ENCODE measurements around the gene HNF4A. TPM values are rescaled to one million over a fixed set of nuclear protein-coding genes. Genes with fewer than 3 reads are reported as not detected.

The HNF4A gene
- total and polyA plus RNA-seq, 2 experiments from 2014 or later: 0.09 TPM; not detected in 1

DNA sequence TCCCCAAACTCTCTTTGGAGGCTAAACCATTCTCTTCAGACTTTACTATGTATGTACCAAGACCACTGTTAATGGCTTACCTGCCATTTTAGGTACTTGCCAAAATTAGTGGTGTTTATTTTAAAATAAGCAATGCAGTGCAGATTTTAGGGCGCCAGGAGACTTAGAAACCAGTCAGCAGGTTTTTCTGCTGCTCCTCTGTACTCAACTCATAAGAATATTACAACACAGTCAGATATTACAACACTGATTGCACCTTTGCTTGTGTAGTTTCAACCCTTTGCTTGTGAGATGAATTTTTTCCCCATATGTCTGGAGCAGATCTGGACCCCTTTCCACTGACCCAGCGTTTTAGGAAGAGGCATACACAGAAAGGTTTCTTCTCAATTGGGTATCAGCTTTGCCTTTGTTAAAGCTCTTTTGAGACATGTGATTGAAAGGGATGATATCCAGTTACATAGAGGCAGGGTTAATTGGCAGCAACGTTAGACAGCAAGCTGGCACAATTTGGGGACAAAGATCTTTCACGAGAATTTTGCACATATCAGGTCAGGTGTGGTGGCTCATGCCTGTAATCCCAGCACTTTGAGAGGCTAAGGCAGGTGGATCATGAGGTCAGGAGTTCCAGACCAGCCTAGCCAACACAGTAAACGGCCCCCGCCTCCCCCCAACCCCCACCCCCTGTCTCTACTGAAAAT lies 126.4 kb downstream of the HNF4A start:
- TF ChIP-seq CTCF (IDR thresholded peaks at IDR 0.05; ENCODE audit: low read depth, low read length): no peak
- no peak for DNase-seq (ENCODE audit: low read depth in 1 of 2, low spot score in 1 of 2)
- Histone ChIP-seq H3K27ac (no peak overlapping the region), H3K27me3 (no peaks in the 10 kb centered on the region), H3K4me3 (no peak overlapping the region), H3K36me3 (peaks cover 23% of the 10 kb centered on the region), H3K4me1 (ENCODE audit: low read depth) (no peaks in the 10 kb centered on the region), H3K9me3 (ENCODE audit: low read depth) (no peaks in the 10 kb centered on the region)

DNA sequence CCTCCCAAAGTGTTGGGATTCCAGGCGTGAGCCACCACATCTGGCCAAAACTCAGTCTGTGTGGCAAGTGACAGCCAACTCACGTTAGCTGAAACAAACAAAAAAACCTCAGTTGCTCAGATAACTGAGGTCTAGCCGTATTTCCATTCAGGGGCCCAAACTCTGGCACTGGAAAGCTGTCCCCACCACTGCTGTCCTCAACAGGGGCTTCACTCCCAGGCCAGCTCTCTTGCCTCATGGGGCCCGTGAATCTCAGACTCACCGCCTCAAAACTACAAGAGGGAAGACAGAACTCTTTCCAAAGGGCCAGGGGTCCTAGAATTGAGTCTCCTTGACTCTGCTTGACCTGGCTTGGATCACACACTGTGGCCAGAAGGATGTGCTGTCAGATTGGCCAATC lies 127.6 kb downstream of the HNF4A start:
- Histone ChIP-seq H3K36me3 (peaks cover 24% of the 10 kb centered on the region), H3K4me1 (ENCODE audit: low read depth) (no peaks in the 10 kb centered on the region), H3K27ac (no peak overlapping the region), H3K27me3 (no peaks in the 10 kb centered on the region), H3K9me3 (ENCODE audit: low read depth) (no peaks in the 10 kb centered on the region), H3K4me3 (no peak overlapping the region)
- no peak for DNase-seq (ENCODE audit: low read depth in 1 of 2, low spot score in 1 of 2)
- TF ChIP-seq CTCF (IDR thresholded peaks at IDR 0.05; ENCODE audit: low read depth, low read length): no peak

Other genes starting within 250 kb of the HNF4A start
- 154 and 205 TPM in 2 replicates for gene JPH2, start 168.5 kb upstream of the HNF4A start, total RNA-seq
- gene JPH2, start 168.5 kb upstream of the HNF4A start, polyA plus RNA-seq: 97.2 and 142 TPM in 2 replicates
- gene OSER1, start 144.9 kb upstream of the HNF4A start, total RNA-seq: 28.5 and 28.6 TPM in 2 replicates
- 35.2 and 41.4 TPM in 2 replicates for gene OSER1, start 144.9 kb upstream of the HNF4A start, polyA plus RNA-seq
- 3.9 and 5.2 TPM in 2 replicates for gene GDAP1L1, start 108.4 kb upstream of the HNF4A start, total RNA-seq
- 0.86 and 5.5 TPM in 2 replicates for gene GDAP1L1, start 108.4 kb upstream of the HNF4A start, polyA plus RNA-seq
- 11.9 and 15.2 TPM in 2 replicates for gene FITM2, start 44.5 kb upstream of the HNF4A start, total RNA-seq
- 11.6 and 12.9 TPM in 2 replicates for gene FITM2, start 44.5 kb upstream of the HNF4A start, polyA plus RNA-seq
- gene R3HDML, start 18.7 kb upstream of the HNF4A start, total RNA-seq: not detected in 2 replicates
- not detected in 2 replicates for gene R3HDML, start 18.7 kb upstream of the HNF4A start, polyA plus RNA-seq
- 5.6 and 6.1 TPM in 2 replicates for gene TTPAL, start 120.2 kb downstream of the HNF4A start, total RNA-seq
- 6.6 and 9.8 TPM in 2 replicates for gene TTPAL, start 120.2 kb downstream of the HNF4A start, polyA plus RNA-seq
- gene SERINC3, start 166.4 kb downstream of the HNF4A start, total RNA-seq: 49.2 and 82.9 TPM in 2 replicates
- gene SERINC3, start 166.4 kb downstream of the HNF4A start, polyA plus RNA-seq: 73.8 and 95.1 TPM in 2 replicates
- 100 and 112 TPM in 2 replicates for gene PKIG, start 226.9 kb downstream of the HNF4A start, total RNA-seq
- 68.0 and 90.4 TPM in 2 replicates for gene PKIG, start 226.9 kb downstream of the HNF4A start, polyA plus RNA-seq

All from cardiac muscle cell (in vitro differentiated cells and primary cell).